Dendritic cell treated with granulocyte-macrophage colony-stimulating factor and Interleukin-4, amounts not matched to agents 40 ng/mL and 50 ng/mL, for 4 days (primary cell): ENCODE measurements around the gene MAGEA3.
"Not testable (repeated sequence)": the region's sequence is repeated elsewhere in the genome, so short reads cannot be mapped to it uniquely, and the experiment has no call there.

ENCODE experiments used
- H3K27ac Mint-ChIP-seq: one replicate; pipeline ENCODE4 v1.8.0; 2022; ENCODE audit warnings: mild to moderate bottlenecking, mixed read lengths
- H3K27me3 Mint-ChIP-seq: one replicate; pipeline ENCODE4 v1.8.0; 2022; ENCODE audit warnings: mild to moderate bottlenecking, mixed read lengths
- H3K36me3 Mint-ChIP-seq: one replicate; pipeline ENCODE4 v1.8.0; 2022; ENCODE audit warnings: low read depth, mixed read lengths
- H3K4me1 Mint-ChIP-seq: one replicate; pipeline ENCODE4 v1.8.0; 2022; ENCODE audit warnings: low read depth, mixed read lengths
- H3K4me3 Mint-ChIP-seq: one replicate; pipeline ENCODE4 v1.8.0; 2022; ENCODE audit warnings: mild to moderate bottlenecking, moderate library complexity, mixed read lengths
- H3K9me3 Mint-ChIP-seq: one replicate; pipeline ENCODE4 v1.8.0; 2022; ENCODE audit warnings: mixed read lengths
- intact Hi-C: fragments of 100-400 bp; cut with micrococcal nuclease; formaldehyde crosslinking; loops from one replicate; pipeline ENCODE4 v1.15.0; 2022

MAGEA3 gene

GRCh38 chrX:152713815-152714787 lies 15.5 kb downstream of the MAGEA3 start, which contains the start of gene MAGEA2B:
Gene MAGEA2B, plus strand, starts transcription at chrX:152714628. Its CDS starts 2,479 bp downstream, at chrX:152717107.
- intact Hi-C loops, H3K27ac Mint-ChIP-seq, H3K27me3 Mint-ChIP-seq, H3K4me1 Mint-ChIP-seq, H3K4me3 Mint-ChIP-seq, H3K9me3 Mint-ChIP-seq, H3K36me3 Mint-ChIP-seq: not testable (repeated sequence)

GRCh38 chrX:152725409-152725808 lies 26.8 kb downstream of the MAGEA3 start:
- H3K36me3 Mint-ChIP-seq: no peaks in the 10 kb centered on the region
- intact Hi-C loops: no loop called here
- H3K27ac Mint-ChIP-seq: no peak overlapping the region
- no peaks in the 10 kb centered on the region for H3K9me3 Mint-ChIP-seq
- H3K4me1 Mint-ChIP-seq: no peaks in the 10 kb centered on the region
- H3K27me3 Mint-ChIP-seq: no peaks in the 10 kb centered on the region
- H3K4me3 Mint-ChIP-seq: no peak overlapping the region

GRCh38 chrX:152733261-152733975 lies 34.8 kb downstream of the MAGEA3 start, which contains the start of the genes CSAG1 and MAGEA12:
Gene CSAG1, minus strand, starts transcription at chrX:152733721. Its CDS starts 1,261 bp downstream, at chrX:152732460.
Gene MAGEA12, plus strand, starts transcription at chrX:152733757. Its CDS starts 2,405 bp downstream, at chrX:152736162.
- Mint-ChIP-seq H3K36me3 (no peaks in the 10 kb centered on the region), H3K4me3 (no peak within 1 kb of the TSS), H3K27me3 (peaks cover 2% of the 10 kb centered on the region), H3K4me1 (no peaks in the 10 kb centered on the region), H3K9me3 (no peaks in the 10 kb centered on the region), H3K27ac (no peak within 1 kb of the TSS)
- intact Hi-C loops: no loop called here

GRCh38 chrX:152734143-152734858 lies 35.7 kb downstream of the MAGEA3 start:
- intact Hi-C loops, H3K27ac Mint-ChIP-seq, H3K27me3 Mint-ChIP-seq, H3K36me3 Mint-ChIP-seq, H3K4me3 Mint-ChIP-seq, H3K9me3 Mint-ChIP-seq, H3K4me1 Mint-ChIP-seq: not testable (repeated sequence)

- Mint-ChIP-seq H3K9me3 (no peaks in the 10 kb centered on the region), H3K27me3 (peaks cover 2% of the 10 kb centered on the region), H3K4me3 (no peak overlapping the region), H3K4me1 (no peaks in the 10 kb centered on the region), H3K36me3 (no peaks in the 10 kb centered on the region), H3K27ac (no peak overlapping the region)
- intact Hi-C loops: no loop called here
Measured at GRCh38 chrX:152735101-152735500, 36.5 kb downstream of the MAGEA3 start.

- H3K9me3 Mint-ChIP-seq: no peaks in the 10 kb centered on the region
- H3K4me1 Mint-ChIP-seq: no peaks in the 10 kb centered on the region
- no peak overlapping the region for H3K4me3 Mint-ChIP-seq
- H3K27me3 Mint-ChIP-seq: peaks cover 2% of the 10 kb centered on the region
- H3K27ac Mint-ChIP-seq: no peak overlapping the region
- intact Hi-C loops: no loop called here
- no peaks in the 10 kb centered on the region for H3K36me3 Mint-ChIP-seq
Measured at GRCh38 chrX:152735860-152736511, 37.4 kb downstream of the MAGEA3 start.

- H3K4me3 Mint-ChIP-seq, H3K9me3 Mint-ChIP-seq, H3K27me3 Mint-ChIP-seq, H3K36me3 Mint-ChIP-seq, intact Hi-C loops, H3K27ac Mint-ChIP-seq, H3K4me1 Mint-ChIP-seq: not testable (repeated sequence)
Measured at GRCh38 chrX:152736528-152736927, 37.9 kb downstream of the MAGEA3 start.

- H3K36me3 Mint-ChIP-seq: no peaks in the 10 kb centered on the region
- H3K27ac Mint-ChIP-seq: no peak overlapping the region
- H3K4me1 Mint-ChIP-seq: no peaks in the 10 kb centered on the region
- no peak overlapping the region for H3K4me3 Mint-ChIP-seq
- no peaks in the 10 kb centered on the region for H3K9me3 Mint-ChIP-seq
- H3K27me3 Mint-ChIP-seq: peaks cover 2% of the 10 kb centered on the region
- intact Hi-C loops: no loop called here
Measured at GRCh38 chrX:152738560-152738959, 40.0 kb downstream of the MAGEA3 start.
